Mammary epithelial cell (primary cell): Measurements from ENCODE around the gene FHOD1.

ENCODE experiments used
- CTCF ChIP-seq, 2 donors: IDR thresholded peaks in 1 of 2; conservative IDR thresholded peaks in 1 of 2; 2 replicates each; pipeline ENCODE4 v1.5.1; 2011 to 2012; ENCODE audit warnings: inconsistent platforms in 2 of 2, low read length in 2 of 2, mild to moderate bottlenecking in 2 of 2, control low read depth in 1 of 2, low read depth in 1 of 2; ENCODE audit not compliant: insufficient read depth in 1 of 2; ENCODE audit errors: extremely low read depth in 1 of 2
- EZH2 ChIP-seq: IDR thresholded peaks from 2 replicates; pipeline ENCODE4 v1.6.1; 2012; ENCODE audit warnings: low read length, inconsistent platforms, borderline replicate concordance

- TF ChIP-seq EZH2 (no peak), CTCF (conservative IDR thresholded peaks at IDR 0.05 in 1 of 2, IDR thresholded peaks at IDR 0.05 in 1 of 2; ENCODE audit: extremely low read depth in 1 of 2, insufficient read depth in 1 of 2, low read depth in 1 of 2, low read length in 2 of 2) (no peak)
Measured at GRCh38 chr16:67216612-67217490, 30.4 kb downstream of the FHOD1 start.
